ENCODE data around the gene NAALADL2.
A peak's percentile ranks its signal among the peaks of the same experiment; 100 is the strongest.
"Not testable (repeated sequence)": the region's sequence is repeated elsewhere in the genome, so short reads cannot be mapped to it uniquely, and the experiment has no call there.

The NAALADL2 gene

GRCh38 chr3:175173117-175173516 is 314.0 kb downstream of the NAALADL2 start:
- H3K4me3 ChIP-seq (ENCODE audit: low read length); DNase-seq (ENCODE audit: low read depth, low spot score): not testable (repeated sequence)

GRCh38 chr3:175176556-175176955 is 317.4 kb downstream of the NAALADL2 start:
- DNase-seq (ENCODE audit: low read depth, low spot score): no peak
- H3K4me3 ChIP-seq (ENCODE audit: low read length): no peak overlapping the region

GRCh38 chr3:175179055-175179454 is 319.9 kb downstream of the NAALADL2 start:
- no peak for DNase-seq (ENCODE audit: low read depth, low spot score)

GRCh38 chr3:175184392-175184791 is 325.3 kb downstream of the NAALADL2 start:
- no peak overlapping the region for H3K4me3 ChIP-seq (ENCODE audit: low read length)
- DNase-seq (ENCODE audit: low read depth, low spot score): no peak

More at GRCh38 chr3:175179055-175179454, 319.9 kb downstream of the NAALADL2 start:
- H3K4me3 ChIP-seq (ENCODE audit: low read length): no peak overlapping the region

GRCh38 chr3:175185903-175186302 is 326.8 kb downstream of the NAALADL2 start:
- H3K4me3 ChIP-seq (ENCODE audit: low read length): no peak overlapping the region
- DNase-seq (ENCODE audit: low read depth, low spot score): no peak

- DNase-seq (ENCODE audit: low read depth, low spot score): no peak
- no peak overlapping the region for H3K4me3 ChIP-seq (ENCODE audit: low read length)
Measured at GRCh38 chr3:175186511-175186910, 327.4 kb downstream of the NAALADL2 start.

- DNase-seq (ENCODE audit: low read depth, low spot score): no peak
- H3K4me3 ChIP-seq (ENCODE audit: low read length): no peak overlapping the region
Measured at GRCh38 chr3:175187586-175187985, 328.5 kb downstream of the NAALADL2 start.

- DNase-seq (ENCODE audit: low read depth, low spot score): no peak
- no peak overlapping the region for H3K4me3 ChIP-seq (ENCODE audit: low read length)
Measured at GRCh38 chr3:175192536-175192935, 333.4 kb downstream of the NAALADL2 start.

GRCh38 chr3:175193815-175194518 is 334.8 kb downstream of the NAALADL2 start:
- H3K4me3 ChIP-seq (ENCODE audit: low read length): no peak overlapping the region
- no peak for DNase-seq (ENCODE audit: low read depth, low spot score)

- no peak for DNase-seq (ENCODE audit: low read depth, low spot score)
- H3K4me3 ChIP-seq (ENCODE audit: low read length): no peak overlapping the region
Measured at GRCh38 chr3:175198991-175199783, 340.1 kb downstream of the NAALADL2 start.

- no peak overlapping the region for H3K4me3 ChIP-seq (ENCODE audit: low read length)
- DNase-seq (ENCODE audit: low read depth, low spot score): no peak
Measured at GRCh38 chr3:175199961-175200360, 340.8 kb downstream of the NAALADL2 start.

- DNase-seq (ENCODE audit: low read depth, low spot score): peak; percentile 5
- no peak overlapping the region for H3K4me3 ChIP-seq (ENCODE audit: low read length)
Measured at GRCh38 chr3:175200391-175201095, 341.4 kb downstream of the NAALADL2 start.

GRCh38 chr3:175207361-175207760 is 348.2 kb downstream of the NAALADL2 start:
- DNase-seq (ENCODE audit: low read depth, low spot score): no peak
- H3K4me3 ChIP-seq (ENCODE audit: low read length): no peak overlapping the region

GRCh38 chr3:175208326-175208725 is 349.2 kb downstream of the NAALADL2 start:
- no peak for DNase-seq (ENCODE audit: low read depth, low spot score)

GRCh38 chr3:175211466-175211865 is 352.3 kb downstream of the NAALADL2 start:
- DNase-seq (ENCODE audit: low read depth, low spot score): no peak
- no peak overlapping the region for H3K4me3 ChIP-seq (ENCODE audit: low read length)

More at GRCh38 chr3:175208326-175208725, 349.2 kb downstream of the NAALADL2 start:
- no peak overlapping the region for H3K4me3 ChIP-seq (ENCODE audit: low read length)

GRCh38 chr3:175212896-175213295 is 353.8 kb downstream of the NAALADL2 start:
- no peak overlapping the region for H3K4me3 ChIP-seq (ENCODE audit: low read length)
- DNase-seq (ENCODE audit: low read depth, low spot score): no peak

- H3K4me3 ChIP-seq (ENCODE audit: low read length): no peak overlapping the region
- no peak for DNase-seq (ENCODE audit: low read depth, low spot score)
Measured at GRCh38 chr3:175214216-175214615, 355.1 kb downstream of the NAALADL2 start.

GRCh38 chr3:175215833-175216232 is 356.7 kb downstream of the NAALADL2 start:
- no peak for DNase-seq (ENCODE audit: low read depth, low spot score)
- no peak overlapping the region for H3K4me3 ChIP-seq (ENCODE audit: low read length)

- H3K4me3 ChIP-seq (ENCODE audit: low read length): no peak overlapping the region
- no peak for DNase-seq (ENCODE audit: low read depth, low spot score)
Measured at GRCh38 chr3:175222356-175222755, 363.2 kb downstream of the NAALADL2 start.

- no peak for DNase-seq (ENCODE audit: low read depth, low spot score)
- no peak overlapping the region for H3K4me3 ChIP-seq (ENCODE audit: low read length)
Measured at GRCh38 chr3:175224051-175224450, 364.9 kb downstream of the NAALADL2 start.
